GM19372 (cell line): ENCODE measurements around the gene MRPL36.
"Not testable (repeated sequence)": the region's sequence is repeated elsewhere in the genome, so short reads cannot be mapped to it uniquely, and the experiment has no call there.

Experiments
- ATAC-seq: cut with Tn5 transposase; IDR thresholded peaks from one replicate; pipeline ENCODE4 v1.9.1; 2021; ENCODE audit warnings: mild to moderate bottlenecking, low read depth, moderate library complexity; ENCODE audit not compliant: unreplicated experiment

The MRPL36 gene

GRCh38 chr5:1798589-1798988, 1.0 kb downstream of the MRPL36 start:
- not testable (repeated sequence) for ATAC-seq

GRCh38 chr5:1797855-1798254, 1.8 kb downstream of the MRPL36 start:
- ATAC-seq: no peak

GRCh38 chr5:1797103-1797800, 2.4 kb downstream of the MRPL36 start:
- no peak for ATAC-seq

- ATAC-seq: no peak
These were observed 3.1 kb downstream of the MRPL36 start for GRCh38 chr5:1796371-1797102.

- no peak for ATAC-seq
These were observed 3.7 kb downstream of the MRPL36 start for GRCh38 chr5:1795931-1796330.

GRCh38 chr5:1795506-1795905, 4.1 kb downstream of the MRPL36 start:
- ATAC-seq: no peak

- no peak for ATAC-seq
These were observed 4.7 kb downstream of the MRPL36 start for GRCh38 chr5:1794901-1795290.

- no peak for ATAC-seq
These were observed 5.4 kb downstream of the MRPL36 start for GRCh38 chr5:1793966-1794900.

- ATAC-seq: no peak
These were observed 6.3 kb downstream of the MRPL36 start for GRCh38 chr5:1793301-1793740.

GRCh38 chr5:1792842-1793266, 6.8 kb downstream of the MRPL36 start:
- ATAC-seq: peak; percentile 92

- ATAC-seq: no peak
These were observed 8.5 kb downstream of the MRPL36 start for GRCh38 chr5:1791176-1791575.

- ATAC-seq: no peak
These were observed 9.7 kb downstream of the MRPL36 start for GRCh38 chr5:1789834-1790471.

- ATAC-seq: not testable (repeated sequence)
These were observed 10.2 kb downstream of the MRPL36 start for GRCh38 chr5:1789438-1789833.

GRCh38 chr5:1788828-1789227, 10.8 kb downstream of the MRPL36 start:
- no peak for ATAC-seq

- ATAC-seq: no peak
These were observed 11.4 kb downstream of the MRPL36 start for GRCh38 chr5:1788200-1788599.

GRCh38 chr5:1787472-1788047, 12.1 kb downstream of the MRPL36 start:
- ATAC-seq: no peak

- ATAC-seq: no peak
These were observed 12.8 kb downstream of the MRPL36 start for GRCh38 chr5:1786621-1787471.

- ATAC-seq: no peak
These were observed 13.7 kb downstream of the MRPL36 start for GRCh38 chr5:1785984-1786383.

GRCh38 chr5:1785062-1785461, 14.6 kb downstream of the MRPL36 start:
- no peak for ATAC-seq
